Vagina (tissue), 2 donors: ENCODE data around the gene MYO1A.

Experiments
- POLR2A ChIP-seq, 2 donors: fragments of 450-650 bp; IDR thresholded peaks; one replicate each; pipeline ENCODE4 v1.6.1; 2017; ENCODE audit warnings: antibody characterized with exemption in 2 of 2, mild to moderate bottlenecking in 2 of 2, moderate library complexity in 2 of 2
- TF ChIP-seq, protein P1 (sequence below), 3 experiments: fragments of 450-650 bp in 2 of 3; fragments of 200-600 bp in 1 of 3; sonication (generic) in 1 of 3; IDR thresholded peaks; one replicate each; pipeline ENCODE4 v1.5.1; 2017 to 2019; ENCODE audit warnings: antibody characterized with exemption in 3 of 3, mild to moderate bottlenecking in 2 of 3, moderate library complexity in 2 of 3

- TF ChIP-seq, protein P1, sequence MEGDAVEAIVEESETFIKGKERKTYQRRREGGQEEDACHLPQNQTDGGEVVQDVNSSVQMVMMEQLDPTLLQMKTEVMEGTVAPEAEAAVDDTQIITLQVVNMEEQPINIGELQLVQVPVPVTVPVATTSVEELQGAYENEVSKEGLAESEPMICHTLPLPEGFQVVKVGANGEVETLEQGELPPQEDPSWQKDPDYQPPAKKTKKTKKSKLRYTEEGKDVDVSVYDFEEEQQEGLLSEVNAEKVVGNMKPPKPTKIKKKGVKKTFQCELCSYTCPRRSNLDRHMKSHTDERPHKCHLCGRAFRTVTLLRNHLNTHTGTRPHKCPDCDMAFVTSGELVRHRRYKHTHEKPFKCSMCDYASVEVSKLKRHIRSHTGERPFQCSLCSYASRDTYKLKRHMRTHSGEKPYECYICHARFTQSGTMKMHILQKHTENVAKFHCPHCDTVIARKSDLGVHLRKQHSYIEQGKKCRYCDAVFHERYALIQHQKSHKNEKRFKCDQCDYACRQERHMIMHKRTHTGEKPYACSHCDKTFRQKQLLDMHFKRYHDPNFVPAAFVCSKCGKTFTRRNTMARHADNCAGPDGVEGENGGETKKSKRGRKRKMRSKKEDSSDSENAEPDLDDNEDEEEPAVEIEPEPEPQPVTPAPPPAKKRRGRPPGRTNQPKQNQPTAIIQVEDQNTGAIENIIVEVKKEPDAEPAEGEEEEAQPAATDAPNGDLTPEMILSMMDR (IDR thresholded peaks at IDR 0.05): no peak
- no peak for TF ChIP-seq POLR2A (IDR thresholded peaks at IDR 0.05)
These were observed 45.3 kb downstream of the MYO1A start for GRCh38 chr12:57004651-57005050.
